Testis (tissue), 2 donors: Measurements from ENCODE around the gene MEGF11.

Source experiments
- CTCF ChIP-seq, 3 experiments: fragments of 450-650 bp in 2 of 3; fragments of 200-600 bp in 1 of 3; sonication (generic) in 1 of 3; IDR thresholded peaks; one replicate each; pipeline ENCODE4 v1.5.1; 2016 to 2019; ENCODE audit warnings: antibody characterized with exemption in 3 of 3, mild to moderate bottlenecking in 2 of 3, moderate library complexity in 1 of 3
- POLR2A ChIP-seq: fragments of 450-650 bp; IDR thresholded peaks from one replicate; pipeline ENCODE4 v1.6.1; 2017; ENCODE audit warnings: antibody characterized with exemption, mild to moderate bottlenecking, moderate library complexity

- TF ChIP-seq CTCF (IDR thresholded peaks at IDR 0.05) (no peak), POLR2A (no peak)
These were observed 357.3 kb downstream of the MEGF11 start for GRCh38 chr15:65896236-65896635.
